ES-I3 (cell line): ENCODE results near the gene ILK.

ENCODE experiments used
- H3K36me3 ChIP-seq: 2 replicates; pipeline ENCODE4 v1.6.1; 2013; ENCODE audit warnings: mild to moderate bottlenecking, low read length, control low read depth, moderate library complexity; ENCODE audit not compliant: insufficient read depth
- H3K4me1 ChIP-seq: 2 replicates; pipeline ENCODE4 v1.6.1; 2013; ENCODE audit warnings: mild to moderate bottlenecking, control low read depth, low read length; ENCODE audit not compliant: insufficient read depth
- H3K9ac ChIP-seq: 2 replicates; pipeline ENCODE4 v1.6.1; 2013; ENCODE audit warnings: low read depth, mild to moderate bottlenecking, low read length, moderate library complexity
- H3K9me3 ChIP-seq: 2 replicates; pipeline ENCODE4 v1.6.1; 2013; ENCODE audit warnings: mild to moderate bottlenecking, low read length, moderate library complexity; ENCODE audit not compliant: control insufficient read depth, insufficient read depth

ILK gene

GRCh38 chr11:6628526-6628925 lies 25.0 kb downstream of the ILK start:
- H3K4me1 ChIP-seq: no peaks in the 10 kb centered on the region
- no peaks in the 10 kb centered on the region for H3K36me3 ChIP-seq
- no peaks in the 10 kb centered on the region for H3K9me3 ChIP-seq
- no peak overlapping the region for H3K9ac ChIP-seq

- Histone ChIP-seq H3K9me3 (no peaks in the 10 kb centered on the region), H3K36me3 (no peaks in the 10 kb centered on the region), H3K9ac (peak overlapping the region; percentile 49; the same call in 1 of the 2 replicates), H3K4me1 (no peaks in the 10 kb centered on the region)
Observed at GRCh38 chr11:6629573-6629891, 26.0 kb downstream of the ILK start.

DNA sequence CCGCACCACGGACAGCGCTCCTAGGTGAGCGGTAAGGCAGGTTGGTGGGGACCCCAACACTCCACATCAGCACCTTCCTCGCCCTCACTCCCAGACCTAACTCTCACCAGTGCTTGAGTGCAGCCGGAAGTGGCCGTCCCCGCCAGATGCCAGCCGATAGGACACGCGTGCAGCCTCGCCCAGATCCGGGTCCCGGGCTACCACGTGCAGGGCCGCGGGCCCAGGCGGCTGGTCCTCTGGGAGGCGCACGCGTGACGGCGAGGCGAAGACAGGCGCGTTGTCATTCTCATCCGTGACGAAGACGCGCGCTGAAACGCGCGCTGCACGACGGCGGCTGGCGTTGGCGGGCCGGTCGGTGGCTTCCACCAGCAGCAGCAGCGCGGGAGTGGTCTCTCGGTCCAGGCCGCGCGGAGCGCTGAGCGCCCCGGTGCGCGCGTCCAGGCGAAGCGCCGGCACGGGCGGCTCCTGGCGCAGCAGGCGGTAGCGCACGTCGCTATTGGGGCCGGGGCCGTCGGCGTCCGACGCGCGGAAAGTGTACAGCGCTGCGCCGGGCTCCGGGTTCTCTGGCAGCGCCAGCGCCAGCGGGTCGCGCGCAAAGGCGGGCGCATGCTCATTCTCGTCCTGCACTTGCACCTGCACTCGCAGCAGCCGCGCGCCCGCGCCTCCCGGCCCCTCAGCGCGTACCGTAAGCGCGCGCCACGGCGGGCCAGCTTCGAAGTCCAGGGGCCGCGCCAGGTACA lies 26.5 kb downstream of the ILK start:
- H3K9ac ChIP-seq: peak overlapping the region; percentile 49

GRCh38 chr11:6630632-6631291 lies 27.2 kb downstream of the ILK start:
- peak overlapping the region; percentile 49; the same call in 1 of the 2 replicates for H3K9ac ChIP-seq
- peaks cover 5% of the 10 kb centered on the region; the same call in 1 of the 2 replicates for H3K4me1 ChIP-seq
- no peaks in the 10 kb centered on the region for H3K9me3 ChIP-seq
- H3K36me3 ChIP-seq: no peaks in the 10 kb centered on the region

More for the DNA sequence above, 26.5 kb downstream of the ILK start:
- H3K9me3 ChIP-seq: no peaks in the 10 kb centered on the region
- no peaks in the 10 kb centered on the region for H3K4me1 ChIP-seq
- no peaks in the 10 kb centered on the region for H3K36me3 ChIP-seq

GRCh38 chr11:6631361-6631890 lies 27.9 kb downstream of the ILK start:
- no peak overlapping the region for H3K9ac ChIP-seq
- peaks cover 7% of the 10 kb centered on the region; the same call in 1 of the 2 replicates for H3K4me1 ChIP-seq
- no peaks in the 10 kb centered on the region for H3K36me3 ChIP-seq
- H3K9me3 ChIP-seq: no peaks in the 10 kb centered on the region

DNA sequence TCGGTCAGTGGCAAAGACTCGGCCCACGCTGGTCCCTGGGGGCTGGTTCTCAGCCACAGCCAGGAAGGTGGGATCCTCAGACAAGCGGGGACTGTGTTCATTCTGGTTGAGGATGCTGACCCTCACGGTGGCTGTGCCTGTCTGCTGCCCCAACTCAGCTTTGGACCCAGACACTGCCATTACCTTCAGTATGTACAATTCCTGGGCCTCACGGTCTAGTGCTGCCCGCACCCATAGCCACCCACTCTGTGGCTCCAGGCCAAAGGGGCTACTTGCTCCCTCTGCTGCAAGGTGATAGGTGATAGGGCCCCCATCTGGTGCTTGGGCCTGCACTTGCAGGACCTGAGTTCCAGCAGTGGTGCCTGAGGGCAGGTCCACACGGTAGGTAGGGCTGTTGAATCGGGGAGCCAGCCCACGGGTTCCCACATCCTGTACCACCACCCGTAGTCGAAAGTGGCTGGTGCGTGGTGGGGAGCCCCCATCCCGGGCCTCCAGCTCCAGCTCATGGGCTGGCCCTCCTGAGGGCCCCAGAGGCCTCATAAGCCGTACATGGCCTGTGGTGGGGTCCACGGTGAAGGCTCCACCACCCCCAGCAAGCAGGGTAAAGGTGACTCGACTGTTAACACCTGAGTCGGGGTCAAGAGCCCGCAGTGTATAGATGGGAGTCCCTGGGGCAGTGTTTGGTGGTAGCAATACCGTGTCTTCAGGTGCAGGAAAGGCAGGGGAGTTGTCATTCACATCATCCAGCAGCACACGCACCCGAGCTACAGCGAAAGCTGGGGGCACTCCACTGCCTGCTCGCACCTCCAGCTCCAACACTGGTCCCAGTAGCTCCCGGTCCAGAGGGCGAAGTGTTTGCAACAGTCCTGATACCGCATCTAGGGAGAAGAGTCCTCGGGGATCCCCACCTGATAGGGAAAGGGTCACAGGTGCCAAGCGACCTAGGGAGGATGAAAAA lies 28.8 kb downstream of the ILK start:
- Histone ChIP-seq H3K9me3 (no peaks in the 10 kb centered on the region), H3K9ac (no peak overlapping the region), H3K36me3 (no peaks in the 10 kb centered on the region)

DNA sequence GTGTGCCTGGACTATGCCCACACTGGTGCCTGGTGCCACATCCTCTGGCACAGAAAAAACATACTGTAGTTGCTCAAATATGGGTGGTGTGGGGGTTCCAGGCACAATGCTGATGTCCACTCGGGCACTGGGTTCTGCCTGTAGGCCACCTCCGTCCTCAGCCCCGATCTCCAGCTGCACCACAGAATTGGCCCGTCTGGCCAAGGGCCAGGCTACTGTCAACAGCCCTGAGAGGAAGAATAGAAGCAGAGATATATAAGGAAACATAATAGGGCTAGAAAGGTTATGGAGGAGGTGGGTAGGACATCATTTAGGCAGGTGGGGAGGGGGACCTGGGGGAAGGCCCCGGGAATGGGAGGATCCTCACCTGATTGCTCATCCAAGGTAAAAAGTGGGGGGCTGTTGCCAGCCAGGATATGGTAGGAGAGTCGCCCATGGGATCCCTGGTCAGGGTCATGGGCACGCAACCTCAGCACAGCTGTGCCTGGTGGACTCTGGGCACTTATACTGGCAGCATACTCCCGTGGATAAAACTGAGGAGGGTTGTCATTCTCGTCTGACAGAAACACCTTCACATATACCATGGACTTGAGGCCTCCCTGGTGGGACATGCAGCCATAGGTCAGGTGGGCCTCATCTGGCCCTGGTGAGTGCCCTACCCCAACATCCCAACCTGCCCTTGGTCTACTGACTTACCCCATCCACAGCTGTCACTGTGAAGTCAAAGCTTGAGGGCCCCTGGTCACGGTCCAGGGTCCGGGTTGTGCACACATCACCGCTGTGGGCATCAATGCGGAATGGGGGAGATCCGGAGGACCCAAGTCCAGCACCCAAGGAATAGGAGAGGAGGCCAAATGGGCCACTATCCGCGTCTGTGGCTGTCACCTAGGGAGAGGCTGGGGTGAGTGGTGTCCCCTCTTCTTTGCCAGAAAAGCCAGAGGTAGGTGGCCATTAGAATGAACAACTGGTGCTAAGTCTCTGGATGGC lies 30.1 kb downstream of the ILK start:
- Histone ChIP-seq H3K36me3 (no peaks in the 10 kb centered on the region), H3K4me1 (peaks cover 7% of the 10 kb centered on the region; the same call in 1 of the 2 replicates), H3K9me3 (no peaks in the 10 kb centered on the region), H3K9ac (no peak overlapping the region)

More for the DNA sequence above, 28.8 kb downstream of the ILK start:
- peaks cover 7% of the 10 kb centered on the region; the same call in 1 of the 2 replicates for H3K4me1 ChIP-seq

DNA sequence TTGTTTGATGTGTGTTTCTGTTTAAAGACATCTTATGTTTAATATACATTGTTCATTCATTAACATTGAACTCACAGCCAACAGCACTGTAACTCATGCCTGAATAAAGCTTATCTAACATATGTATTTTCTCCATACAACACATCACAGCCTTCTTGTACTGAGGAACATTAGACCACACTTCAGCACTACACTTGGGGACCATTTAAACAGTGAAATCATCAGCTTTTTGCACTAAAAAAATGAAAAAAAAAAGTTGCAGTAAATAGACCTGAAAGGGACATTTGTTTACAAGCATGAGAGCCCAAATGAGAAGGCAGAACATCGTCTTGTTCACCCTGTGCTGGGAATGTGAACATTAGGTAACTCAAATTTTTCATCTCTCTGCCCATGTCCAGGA lies 31.0 kb downstream of the ILK start:
- H3K9ac ChIP-seq: no peak overlapping the region
- no peaks in the 10 kb centered on the region for H3K36me3 ChIP-seq

DNA sequence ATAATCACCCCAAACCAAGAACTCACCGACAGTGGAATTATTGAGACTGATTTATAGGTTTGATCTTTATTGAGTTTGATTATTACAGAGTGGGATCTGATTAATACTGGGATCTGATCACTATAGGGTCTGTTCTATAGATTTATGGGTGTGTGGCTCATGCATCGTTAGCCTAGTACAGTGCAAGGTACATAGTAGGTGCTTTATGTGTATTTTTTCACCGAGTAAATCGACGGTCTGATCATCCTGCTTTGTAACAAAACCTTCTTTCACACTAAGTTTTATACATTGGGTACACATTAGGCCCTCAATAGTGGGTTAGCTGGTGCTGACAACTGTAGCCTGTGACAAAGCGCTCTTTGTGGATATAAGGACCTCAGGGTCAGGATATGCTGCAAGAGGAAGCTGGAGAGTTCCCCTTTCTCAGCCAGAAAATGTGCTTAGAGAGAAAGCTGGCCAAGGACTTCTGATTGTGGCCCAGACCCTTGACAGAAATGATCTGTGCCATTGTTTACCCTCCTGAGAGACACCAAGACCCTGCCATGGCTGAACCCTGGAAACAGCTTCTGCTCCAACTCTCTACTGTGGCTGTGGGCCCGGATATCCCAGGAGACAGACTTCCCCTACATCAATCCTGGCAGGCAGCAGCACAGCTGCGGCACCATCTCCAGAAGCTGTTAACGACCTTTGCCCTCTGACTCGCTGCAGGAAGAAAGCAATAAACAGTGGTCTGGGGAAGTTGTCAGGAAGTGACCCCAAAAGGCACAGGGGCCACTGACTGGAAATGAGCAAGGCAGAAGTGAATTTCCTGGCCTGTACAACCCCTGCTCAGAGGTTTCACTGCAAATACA lies 31.7 kb downstream of the ILK start:
- peaks cover 7% of the 10 kb centered on the region; the same call in 1 of the 2 replicates for H3K4me1 ChIP-seq
- H3K36me3 ChIP-seq: no peaks in the 10 kb centered on the region
- H3K9ac ChIP-seq: no peak overlapping the region
- no peaks in the 10 kb centered on the region for H3K9me3 ChIP-seq

More for the DNA sequence above, 31.0 kb downstream of the ILK start:
- Histone ChIP-seq H3K9me3 (no peaks in the 10 kb centered on the region), H3K4me1 (peaks cover 7% of the 10 kb centered on the region; the same call in 1 of the 2 replicates)

- H3K36me3 ChIP-seq: no peaks in the 10 kb centered on the region
- no peak overlapping the region for H3K9ac ChIP-seq
- H3K9me3 ChIP-seq: no peaks in the 10 kb centered on the region
- peaks cover 7% of the 10 kb centered on the region; the same call in 1 of the 2 replicates for H3K4me1 ChIP-seq
Observed at GRCh38 chr11:6636480-6636879, 32.9 kb downstream of the ILK start.

DNA sequence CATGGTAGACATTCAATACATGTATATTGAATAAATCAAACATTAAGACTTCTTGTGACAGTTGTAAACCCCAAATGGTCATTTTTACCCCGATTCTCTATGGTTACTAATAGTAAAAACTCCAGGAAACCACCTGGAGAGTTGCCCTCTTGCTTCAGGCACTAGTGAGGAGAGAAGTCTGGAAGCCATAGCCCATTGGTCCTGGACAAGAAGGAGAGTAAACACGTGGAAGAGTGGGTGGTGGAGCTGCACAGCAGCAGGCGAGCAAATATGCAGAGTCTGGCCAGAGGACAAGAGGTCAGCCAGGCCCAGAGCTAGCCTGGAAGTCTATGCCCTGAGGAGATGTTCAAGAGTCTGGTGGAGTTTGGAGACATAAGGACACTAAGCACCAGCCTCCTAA lies 34.3 kb downstream of the ILK start:
- H3K9me3 ChIP-seq: no peaks in the 10 kb centered on the region
- H3K4me1 ChIP-seq: peaks cover 7% of the 10 kb centered on the region; the same call in 1 of the 2 replicates
- no peaks in the 10 kb centered on the region for H3K36me3 ChIP-seq
- no peak overlapping the region for H3K9ac ChIP-seq

DNA sequence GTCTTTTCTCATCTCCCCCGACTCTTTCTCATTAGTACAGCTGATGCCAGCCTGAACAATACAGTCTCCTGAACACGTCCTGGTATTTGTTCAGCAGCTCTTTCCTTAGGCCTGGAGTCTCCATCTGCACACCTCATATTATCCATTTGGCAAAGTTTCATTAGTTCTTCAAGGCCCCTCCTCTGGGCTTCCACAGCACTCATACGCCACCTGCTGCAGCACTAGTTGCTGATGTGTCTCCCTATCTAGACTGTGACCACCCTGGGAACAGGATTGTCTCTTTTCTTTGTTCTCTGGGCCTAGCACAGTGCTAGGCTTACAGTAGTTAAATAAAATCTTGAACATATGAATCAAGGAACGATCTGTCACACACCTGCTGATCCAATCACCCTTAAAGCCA lies 34.9 kb downstream of the ILK start:
- H3K36me3 ChIP-seq: no peaks in the 10 kb centered on the region
- H3K4me1 ChIP-seq: peaks cover 7% of the 10 kb centered on the region; the same call in 1 of the 2 replicates
- H3K9me3 ChIP-seq: no peaks in the 10 kb centered on the region
- H3K9ac ChIP-seq: no peak overlapping the region
